WERI-Rb-1 (cell line): ENCODE results near the gene P2RY12.

Experiments
- DNase-seq: peaks from one replicate; pipeline ENCODE4 v3.0.0-alpha.2; 2020
- H3K27ac ChIP-seq: fragments of 250-450 bp; sonication (Bioruptor Pico); 2 replicates; pipeline ENCODE4 v1.5.1; 2020; ENCODE audit warnings: mild to moderate bottlenecking, moderate library complexity
- H3K27me3 ChIP-seq: fragments of 250-450 bp; sonication (Bioruptor Pico); 2 replicates; pipeline ENCODE4 v1.5.1; 2021; ENCODE audit warnings: mild to moderate bottlenecking, low read depth, moderate library complexity; ENCODE audit not compliant: insufficient read depth, severe bottlenecking
- H3K36me3 ChIP-seq: fragments of 250-450 bp; sonication (Bioruptor Pico); 2 replicates; pipeline ENCODE4 v1.5.1; 2020; ENCODE audit warnings: mild to moderate bottlenecking, moderate library complexity
- H3K4me3 ChIP-seq: 2 replicates; pipeline ENCODE4 v1.5.1; 2011; ENCODE audit warnings: low read depth, mild to moderate bottlenecking, control low read depth, low read length
- H3K9me3 ChIP-seq: fragments of 250-450 bp; sonication (Bioruptor Pico); 2 replicates; pipeline ENCODE4 v1.5.1; 2021; ENCODE audit warnings: mild to moderate bottlenecking, moderate library complexity; ENCODE audit not compliant: severe bottlenecking
- TF ChIP-seq, protein P1 (sequence below): IDR thresholded peaks from 2 replicates; pipeline ENCODE4 v1.5.1; 2011; ENCODE audit warnings: low read depth, mild to moderate bottlenecking, control low read depth, inconsistent platforms, low read length

P2RY12 gene

GRCh38 chr3:151367448-151367847 is 17.1 kb downstream of the P2RY12 start:
- H3K9me3 ChIP-seq, result no peaks in the 10 kb centered on the region
- no peak overlapping the region for H3K27ac ChIP-seq
- TF ChIP-seq, protein P1, sequence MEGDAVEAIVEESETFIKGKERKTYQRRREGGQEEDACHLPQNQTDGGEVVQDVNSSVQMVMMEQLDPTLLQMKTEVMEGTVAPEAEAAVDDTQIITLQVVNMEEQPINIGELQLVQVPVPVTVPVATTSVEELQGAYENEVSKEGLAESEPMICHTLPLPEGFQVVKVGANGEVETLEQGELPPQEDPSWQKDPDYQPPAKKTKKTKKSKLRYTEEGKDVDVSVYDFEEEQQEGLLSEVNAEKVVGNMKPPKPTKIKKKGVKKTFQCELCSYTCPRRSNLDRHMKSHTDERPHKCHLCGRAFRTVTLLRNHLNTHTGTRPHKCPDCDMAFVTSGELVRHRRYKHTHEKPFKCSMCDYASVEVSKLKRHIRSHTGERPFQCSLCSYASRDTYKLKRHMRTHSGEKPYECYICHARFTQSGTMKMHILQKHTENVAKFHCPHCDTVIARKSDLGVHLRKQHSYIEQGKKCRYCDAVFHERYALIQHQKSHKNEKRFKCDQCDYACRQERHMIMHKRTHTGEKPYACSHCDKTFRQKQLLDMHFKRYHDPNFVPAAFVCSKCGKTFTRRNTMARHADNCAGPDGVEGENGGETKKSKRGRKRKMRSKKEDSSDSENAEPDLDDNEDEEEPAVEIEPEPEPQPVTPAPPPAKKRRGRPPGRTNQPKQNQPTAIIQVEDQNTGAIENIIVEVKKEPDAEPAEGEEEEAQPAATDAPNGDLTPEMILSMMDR, result no peak
- H3K4me3 ChIP-seq, result no peak overlapping the region
- H3K36me3 ChIP-seq, result no peaks in the 10 kb centered on the region
- no peaks in the 10 kb centered on the region for H3K27me3 ChIP-seq
- no peak for DNase-seq

GRCh38 chr3:151366993-151367392 is 17.6 kb downstream of the P2RY12 start:
- no peak for DNase-seq
- Histone ChIP-seq H3K27me3 (no peaks in the 10 kb centered on the region), H3K9me3 (no peaks in the 10 kb centered on the region), H3K27ac (no peak overlapping the region), H3K36me3 (no peaks in the 10 kb centered on the region), H3K4me3 (no peak overlapping the region)
- TF ChIP-seq, protein P1, result no peak

GRCh38 chr3:151362751-151363174 is 21.8 kb downstream of the P2RY12 start:
- no peak for DNase-seq
- Histone ChIP-seq H3K27ac (no peak overlapping the region), H3K27me3 (no peaks in the 10 kb centered on the region), H3K36me3 (no peaks in the 10 kb centered on the region), H3K9me3 (no peaks in the 10 kb centered on the region), H3K4me3 (no peak overlapping the region)
- TF ChIP-seq, protein P1, result no peak

DNA sequence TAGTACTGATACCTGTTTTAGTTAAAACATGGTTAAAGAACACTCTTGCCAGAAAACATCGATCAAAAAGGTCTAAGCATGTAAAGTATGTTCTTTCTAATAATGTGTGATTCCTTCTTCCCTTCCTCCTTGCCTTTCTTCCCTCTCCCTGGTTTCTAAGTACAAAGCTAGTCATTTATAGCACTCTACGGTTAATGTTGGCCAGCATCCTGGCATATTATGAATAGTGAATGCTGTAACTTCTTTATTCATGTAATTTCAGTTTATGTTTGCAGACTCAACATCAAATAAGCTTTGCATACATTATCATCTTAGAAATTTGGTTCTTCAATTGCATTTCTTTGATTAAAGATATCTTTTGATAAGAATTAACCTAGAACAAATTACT is 27.1 kb downstream of the P2RY12 start:
- Histone ChIP-seq H3K27me3 (no peaks in the 10 kb centered on the region), H3K9me3 (no peaks in the 10 kb centered on the region), H3K36me3 (no peaks in the 10 kb centered on the region), H3K4me3 (no peak overlapping the region), H3K27ac (no peak overlapping the region)
- TF ChIP-seq, protein P1, result no peak
- DNase-seq, result no peak

- no peak overlapping the region for H3K4me3 ChIP-seq
- H3K9me3 ChIP-seq, result no peaks in the 10 kb centered on the region
- H3K27me3 ChIP-seq, result no peaks in the 10 kb centered on the region
- H3K27ac ChIP-seq, result no peak overlapping the region
- no peak for DNase-seq
- no peaks in the 10 kb centered on the region for H3K36me3 ChIP-seq
- TF ChIP-seq, protein P1, result no peak
Measured at GRCh38 chr3:151356794-151357462, 27.6 kb downstream of the P2RY12 start.

DNA sequence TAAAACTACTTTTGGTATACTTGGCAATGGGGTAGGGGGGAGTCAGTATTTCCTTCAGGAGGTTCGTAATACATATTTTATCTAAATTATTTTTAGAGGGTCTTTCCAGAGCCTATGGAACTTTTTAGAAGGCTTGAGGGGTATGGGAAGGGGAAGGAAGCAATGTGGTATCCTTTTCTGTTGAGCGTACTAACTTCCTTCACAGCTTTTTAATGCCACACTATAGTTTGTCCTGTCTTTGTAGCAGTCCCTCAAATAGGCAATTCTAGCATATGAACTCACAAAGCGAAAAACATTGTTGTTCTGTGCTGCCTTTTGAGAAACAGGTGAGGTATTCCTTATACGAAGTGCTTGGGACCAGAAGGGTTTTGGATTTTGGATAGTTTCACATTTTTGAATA is 32.9 kb downstream of the P2RY12 start:
- Histone ChIP-seq H3K36me3 (no peaks in the 10 kb centered on the region), H3K27me3 (no peaks in the 10 kb centered on the region), H3K9me3 (no peaks in the 10 kb centered on the region), H3K4me3 (no peak overlapping the region), H3K27ac (no peak overlapping the region)
- TF ChIP-seq, protein P1, result no peak
- DNase-seq, result no peak
